A673 (cell line): ENCODE results near the gene PTPN18. TPM values are rescaled to one million over a fixed set of nuclear protein-coding genes. Genes with fewer than 3 reads are reported as not detected.

Experiments used
- BruUV-seq: library from RNA; stranded (reverse); fragments of 400-500 nt; replicated peaks from 2 replicates; lab custom pipeline; 2021; lab: Mats Ljungman, UMichigan
- CTCF ChIA-PET: fragments of 300-600 bp; sonication (Branson Sonifier 250); formaldehyde crosslinking; loops from one replicate; lab custom pipeline; 2022; ENCODE audit warnings: antibody characterized with exemption; lab: Charles Lee
- POLR2A ChIA-PET: fragments of 300-600 bp; sonication (Branson Sonifier 250); formaldehyde crosslinking; loops from one replicate; lab custom pipeline; 2022; ENCODE audit warnings: antibody characterized with exemption; ENCODE audit not compliant: low non-redundant PET; lab: Charles Lee
- DNase-seq: peaks from one replicate; pipeline ENCODE4 v3.0.0-alpha.2; 2015; ENCODE audit warnings: low spot score
- H3K27ac ChIP-seq: fragments of 200-600 bp; sonication (generic); 2 replicates; pipeline ENCODE4 v1.5.1; 2016; ENCODE audit warnings: mixed run types, low read depth, mild to moderate bottlenecking, mixed read lengths, antibody characterized with exemption, low read length; ENCODE audit not compliant: poor library complexity, severe bottlenecking
- H3K27me3 ChIP-seq: fragments of 200-600 bp; sonication (generic); replicated peaks from 2 replicates; pipeline ENCODE4 v1.6.1; 2017; ENCODE audit warnings: mixed run types, low read depth, mild to moderate bottlenecking, mixed read lengths, antibody characterized with exemption, low read length; ENCODE audit not compliant: insufficient read depth, poor library complexity
- H3K36me3 ChIP-seq: fragments of 200-600 bp; sonication (generic); 2 replicates; pipeline ENCODE4 v1.6.1; 2016; ENCODE audit warnings: mixed run types, mild to moderate bottlenecking, mixed read lengths, antibody characterized with exemption, low read length; ENCODE audit not compliant: insufficient read depth, poor library complexity, severe bottlenecking
- H3K4me1 ChIP-seq: fragments of 200-600 bp; sonication (generic); 2 replicates; pipeline ENCODE4 v1.6.1; 2017; ENCODE audit warnings: mixed run types, mild to moderate bottlenecking, mixed read lengths, antibody characterized with exemption, low read length; ENCODE audit not compliant: insufficient read depth, poor library complexity, severe bottlenecking
- H3K4me3 ChIP-seq: fragments of 200-600 bp; sonication (generic); 2 replicates; pipeline ENCODE4 v1.5.1; 2016; ENCODE audit warnings: low read depth, mixed run types, mild to moderate bottlenecking, mixed read lengths, low read length; ENCODE audit not compliant: poor library complexity, severe bottlenecking
- H3K9me3 ChIP-seq: fragments of 200-600 bp; sonication (generic); 2 replicates; pipeline ENCODE4 v1.6.1; 2016; ENCODE audit warnings: mixed run types, low read depth, mild to moderate bottlenecking, mixed read lengths, antibody characterized with exemption, low read length; ENCODE audit not compliant: poor library complexity, severe bottlenecking
- EZH2 ChIP-seq: fragments of 200-600 bp; sonication (generic); IDR thresholded peaks from 2 replicates; pipeline ENCODE4 v1.6.1; 2017; ENCODE audit warnings: borderline replicate concordance, low read depth, mild to moderate bottlenecking, mixed read lengths, antibody characterized with exemption, low read length; ENCODE audit not compliant: poor library complexity, severe bottlenecking
- intact Hi-C: fragments of 100-400 bp; cut with micrococcal nuclease; formaldehyde crosslinking; loops from one replicate; pipeline ENCODE4 v1.10.0; 2022; ENCODE audit not compliant: unreplicated experiment
- total RNA-seq: library from RNA; stranded (reverse); gene quantifications from 2 replicates; pipeline ENCODE4 v1.2.3, GENCODE V29; 2021
- TF ChIP-seq, protein P1 (sequence below): fragments of 300-800, 200-600 bp; sonication (generic); conservative IDR thresholded peaks from 2 replicates; pipeline ENCODE4 v1.5.1; 2017; ENCODE audit warnings: low read depth, mild to moderate bottlenecking, antibody characterized with exemption, low read length, moderate library complexity, mixed read lengths

PTPN18 gene
- total RNA-seq, 1 experiment from 2014 or later = 3.2 TPM

DNA sequence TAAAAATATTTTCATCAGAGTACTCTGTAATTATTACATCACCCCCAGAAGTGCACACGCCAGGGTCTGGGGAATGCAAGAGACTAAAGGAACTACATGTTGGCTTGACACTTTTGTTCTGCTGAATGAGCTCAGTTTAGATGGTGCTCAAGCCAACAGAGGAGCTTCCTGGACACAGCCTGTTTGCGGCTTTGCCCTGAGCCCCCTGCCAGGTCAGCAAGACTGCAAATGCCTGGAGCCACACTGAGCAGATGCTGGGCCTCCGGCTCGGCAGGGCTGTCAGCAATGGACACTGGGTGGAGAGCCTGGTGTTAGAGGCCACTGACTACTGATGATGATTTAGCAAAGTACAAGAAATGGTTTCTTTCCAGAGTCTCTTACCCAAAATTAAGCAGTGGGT lies 31.9 kb downstream of the PTPN18 start:
- CTCF ChIA-PET = no interaction called here
- POLR2A ChIA-PET = no interaction called here
- H3K9me3 ChIP-seq = no peaks in the 10 kb centered on the region
- intact Hi-C loops = no loop called here
- no TSS peak for BruUV-seq
- H3K27ac ChIP-seq = no peak overlapping the region
- no peak overlapping the region for H3K4me3 ChIP-seq
- H3K4me1 ChIP-seq = no peaks in the 10 kb centered on the region
- TF ChIP-seq EZH2 = no peak
- TF ChIP-seq, protein P1, sequence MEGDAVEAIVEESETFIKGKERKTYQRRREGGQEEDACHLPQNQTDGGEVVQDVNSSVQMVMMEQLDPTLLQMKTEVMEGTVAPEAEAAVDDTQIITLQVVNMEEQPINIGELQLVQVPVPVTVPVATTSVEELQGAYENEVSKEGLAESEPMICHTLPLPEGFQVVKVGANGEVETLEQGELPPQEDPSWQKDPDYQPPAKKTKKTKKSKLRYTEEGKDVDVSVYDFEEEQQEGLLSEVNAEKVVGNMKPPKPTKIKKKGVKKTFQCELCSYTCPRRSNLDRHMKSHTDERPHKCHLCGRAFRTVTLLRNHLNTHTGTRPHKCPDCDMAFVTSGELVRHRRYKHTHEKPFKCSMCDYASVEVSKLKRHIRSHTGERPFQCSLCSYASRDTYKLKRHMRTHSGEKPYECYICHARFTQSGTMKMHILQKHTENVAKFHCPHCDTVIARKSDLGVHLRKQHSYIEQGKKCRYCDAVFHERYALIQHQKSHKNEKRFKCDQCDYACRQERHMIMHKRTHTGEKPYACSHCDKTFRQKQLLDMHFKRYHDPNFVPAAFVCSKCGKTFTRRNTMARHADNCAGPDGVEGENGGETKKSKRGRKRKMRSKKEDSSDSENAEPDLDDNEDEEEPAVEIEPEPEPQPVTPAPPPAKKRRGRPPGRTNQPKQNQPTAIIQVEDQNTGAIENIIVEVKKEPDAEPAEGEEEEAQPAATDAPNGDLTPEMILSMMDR = no peak
- no peaks in the 10 kb centered on the region for H3K27me3 ChIP-seq
- H3K36me3 ChIP-seq = no peaks in the 10 kb centered on the region
- no peak for DNase-seq

DNA sequence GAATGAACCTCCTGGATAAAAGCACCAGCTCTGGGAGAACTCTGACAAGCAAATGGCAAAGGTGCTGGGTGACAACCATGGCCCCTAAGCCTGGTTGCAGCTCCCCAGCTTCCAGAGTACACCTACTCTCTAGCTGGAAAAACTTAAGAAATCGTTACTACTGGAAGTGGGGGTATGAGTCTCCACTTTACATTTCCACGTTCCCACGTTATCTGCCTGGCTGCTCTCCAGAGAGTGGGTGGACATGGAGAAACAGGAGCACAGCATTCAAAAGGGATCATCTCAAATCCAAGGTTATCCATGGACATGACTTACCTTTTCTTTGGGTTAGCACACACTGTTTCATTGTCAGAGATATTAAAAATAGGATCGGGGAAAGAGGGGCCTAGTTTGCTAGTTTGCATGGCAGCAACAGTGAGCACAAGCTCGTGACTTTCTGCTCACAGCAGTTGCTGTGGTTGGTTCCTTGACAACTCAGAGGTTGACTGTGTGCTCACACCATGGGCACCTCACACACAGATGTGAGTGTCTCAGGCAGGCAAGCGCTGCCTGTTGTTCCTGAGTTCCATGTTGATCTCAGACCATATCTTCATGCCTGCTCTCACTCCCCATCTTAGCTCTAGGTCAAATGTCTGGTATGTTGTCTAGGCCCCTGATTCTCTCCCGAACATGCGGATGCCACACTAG lies 32.5 kb downstream of the PTPN18 start:
- H3K27me3 ChIP-seq = no peaks in the 10 kb centered on the region
- DNase-seq = no peak
- TF ChIP-seq, protein P1 = no peak
- no peak for TF ChIP-seq EZH2
- H3K4me1 ChIP-seq = no peaks in the 10 kb centered on the region
- no peaks in the 10 kb centered on the region for H3K36me3 ChIP-seq
- no peaks in the 10 kb centered on the region for H3K9me3 ChIP-seq
- BruUV-seq = no TSS peak
- CTCF ChIA-PET = no interaction called here
- intact Hi-C loops = no loop called here
- H3K27ac ChIP-seq = no peak overlapping the region
- POLR2A ChIA-PET = no interaction called here
- no peak overlapping the region for H3K4me3 ChIP-seq

DNA sequence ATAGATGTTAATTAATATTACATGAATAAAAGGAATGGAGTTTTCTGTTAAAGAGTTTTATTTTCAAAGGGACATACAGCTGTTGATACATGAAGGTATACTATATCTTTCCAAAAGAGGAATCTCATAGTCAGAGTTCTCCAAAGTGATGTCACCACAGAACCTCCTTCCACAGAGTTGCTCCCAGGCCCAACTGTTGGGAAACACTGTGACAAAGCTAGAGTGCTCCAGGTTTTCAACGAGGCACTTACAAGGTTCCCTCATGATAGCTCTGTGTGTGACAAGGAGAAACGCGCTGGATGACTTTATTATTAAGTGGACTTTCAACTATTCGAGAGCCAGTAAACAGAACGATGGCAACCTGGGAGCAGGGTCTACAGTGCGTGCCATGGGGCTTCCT lies 33.5 kb downstream of the PTPN18 start:
- POLR2A ChIA-PET = no interaction called here

More for the DNA sequence above, 33.5 kb downstream of the PTPN18 start:
- H3K4me1 ChIP-seq = no peaks in the 10 kb centered on the region
- no peaks in the 10 kb centered on the region for H3K9me3 ChIP-seq
- no peak overlapping the region for H3K27ac ChIP-seq
- no peaks in the 10 kb centered on the region for H3K27me3 ChIP-seq
- no peak overlapping the region for H3K4me3 ChIP-seq
- H3K36me3 ChIP-seq = no peaks in the 10 kb centered on the region
- BruUV-seq = no TSS peak
- TF ChIP-seq, protein P1 = no peak
- TF ChIP-seq EZH2 = no peak
- DNase-seq = no peak
- intact Hi-C loops = no loop called here
- CTCF ChIA-PET = no interaction called here
